Measurements from ENCODE around the gene CHD1L. TPM values are rescaled to one million over a fixed set of nuclear protein-coding genes. Genes with fewer than 3 reads are reported as not detected.
"Not testable (repeated sequence)": the region's sequence is repeated elsewhere in the genome, so short reads cannot be mapped to it uniquely, and the experiment has no call there.

Gene CHD1L
- 10 to 100 TPM; 33.8 to 40.0 (median 34.5) TPM for total RNA-seq
- long read RNA-seq, donor 1, transcript CHD1L-202 (23 exons, 2,967 nt): major isoform, 36 of 55 reads
- long read RNA-seq, donor 1, partial matches to known transcripts: 1 of 55 reads
- long read RNA-seq, donor 1, other reads (novel, unspliced or antisense): 17 of 55 reads
- long read RNA-seq, donor 2, transcript CHD1L-202 (23 exons, 2,967 nt): major isoform, 8 of 19 reads
- long read RNA-seq, donor 2, partial matches to known transcripts: 7 of 19 reads
- long read RNA-seq, donor 2, other reads (novel, unspliced or antisense): 1 of 19 reads

DNA sequence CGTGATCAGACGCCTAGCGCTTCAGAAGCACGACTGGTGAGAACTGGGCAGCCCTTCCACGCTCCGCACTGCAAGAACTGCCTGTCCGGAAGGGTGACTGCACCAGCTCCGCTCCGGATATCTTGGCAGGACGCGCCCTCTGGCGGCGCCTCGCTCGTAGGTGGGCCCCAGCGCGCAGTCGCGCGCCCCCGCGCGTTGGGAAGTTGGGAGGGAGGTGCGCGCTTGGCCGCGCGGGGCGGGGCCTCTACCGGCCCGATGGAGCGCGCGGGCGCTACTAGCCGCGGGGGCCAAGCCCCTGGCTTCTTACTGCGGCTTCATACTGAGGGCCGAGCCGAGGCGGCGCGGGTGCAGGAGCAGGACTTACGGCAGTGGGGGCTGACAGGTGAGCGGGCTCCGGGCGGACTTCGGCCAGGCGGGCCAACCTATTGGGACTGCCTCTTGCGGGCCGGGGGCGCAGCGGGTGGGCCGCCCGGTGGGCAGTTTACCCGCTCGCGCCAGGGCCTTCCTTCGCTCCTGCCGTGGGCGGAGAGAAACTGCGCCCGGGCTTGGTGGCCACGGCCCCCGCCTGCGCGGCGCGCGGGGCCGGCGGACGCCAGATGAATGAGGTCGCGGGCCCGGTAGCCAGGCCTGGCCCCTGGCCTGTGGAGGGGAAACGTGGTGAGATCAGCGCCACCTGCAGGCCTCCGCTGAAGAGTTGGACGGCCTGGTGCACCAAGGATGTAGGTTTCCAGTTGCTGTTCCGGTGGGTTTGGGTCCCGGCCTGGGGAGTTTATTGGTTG, at the start of gene CHD1L:
CHD1L (plus strand) TSS at position 236 of the 779 bp plus-strand sequence; CDS start at position 256, 20 bp downstream.
- Histone ChIP-seq H3K9me3 (no peaks in the 10 kb centered on the region), H3K4me3 (peak within 1 kb of the TSS; percentile 88), H3K36me3 (ENCODE audit: low read depth) (no peaks in the 10 kb centered on the region), H3K4me1 (ENCODE audit: low read depth) (peaks cover 22% of the 10 kb centered on the region)
- ATAC-seq: peak; percentile 96
- TF ChIP-seq CTCF (IDR thresholded peaks at IDR 0.05): peak; percentile 84
- peak; percentile 97 to 99 (median 99) for DNase-seq
- intact Hi-C loops (cut with DNase I, micrococcal nuclease): loop anchor here (2.0 to 5.0 kb wide), 2 partner anchors 70 kb away; partner anchors contain the start of gene PRKAB2 (in 2 of the 2)

DNA sequence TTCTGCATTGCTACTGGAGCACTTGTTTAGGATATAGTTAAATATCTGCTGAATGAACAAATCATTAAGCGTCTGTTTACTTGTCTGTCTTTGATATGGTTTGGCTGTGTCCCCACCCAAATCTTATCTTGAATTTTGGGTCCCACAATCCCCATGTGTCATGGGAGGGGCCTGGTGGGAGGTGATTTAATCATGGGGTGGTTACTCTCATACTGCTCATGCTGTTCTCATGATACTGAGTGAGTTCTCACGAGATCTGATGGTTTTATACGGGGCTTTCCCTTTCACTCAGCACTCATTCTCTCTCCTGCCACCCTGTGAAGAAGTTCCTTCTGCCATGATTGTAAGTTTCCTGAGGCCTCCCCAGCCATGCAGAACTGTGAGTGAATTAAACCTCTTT, 45.2 kb upstream of the CHD1L start:
- not testable (repeated sequence) for DNase-seq

DNA sequence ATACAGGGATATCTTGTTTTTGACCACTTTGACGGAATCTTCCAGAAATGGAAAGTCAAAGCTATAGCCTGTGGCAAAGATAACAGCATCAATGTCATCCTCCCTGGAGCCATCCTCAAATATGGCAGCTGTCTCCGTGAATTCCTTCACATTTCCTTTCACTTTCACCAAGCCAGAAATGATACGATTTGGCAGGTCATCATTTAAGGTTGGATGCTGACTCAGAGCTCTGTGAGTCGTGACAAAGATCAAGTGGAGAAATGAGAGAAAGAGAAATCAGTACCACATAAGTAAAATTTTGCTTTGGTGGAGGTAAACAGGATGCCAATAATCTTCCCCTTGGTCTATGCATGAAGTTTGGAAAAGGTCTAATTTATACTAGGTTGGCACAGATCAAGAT, 41.2 kb upstream of the CHD1L start:
- Histone ChIP-seq H3K4me3 (no peak overlapping the region), H3K9me3 (no peaks in the 10 kb centered on the region), H3K36me3 (ENCODE audit: low read depth) (no peaks in the 10 kb centered on the region), H3K4me1 (ENCODE audit: low read depth) (peaks cover 3% of the 10 kb centered on the region)
- DNase-seq (no peak), ATAC-seq (no peak)
- no peak for TF ChIP-seq CTCF (IDR thresholded peaks at IDR 0.05)
- intact Hi-C loops (cut with DNase I, micrococcal nuclease): no loop called here

More for the DNA sequence above, 45.2 kb upstream of the CHD1L start:
- intact Hi-C loops (cut with DNase I, micrococcal nuclease); H3K4me1 ChIP-seq (ENCODE audit: low read depth); ATAC-seq; H3K36me3 ChIP-seq (ENCODE audit: low read depth); H3K4me3 ChIP-seq; H3K9me3 ChIP-seq: not testable (repeated sequence)

DNA sequence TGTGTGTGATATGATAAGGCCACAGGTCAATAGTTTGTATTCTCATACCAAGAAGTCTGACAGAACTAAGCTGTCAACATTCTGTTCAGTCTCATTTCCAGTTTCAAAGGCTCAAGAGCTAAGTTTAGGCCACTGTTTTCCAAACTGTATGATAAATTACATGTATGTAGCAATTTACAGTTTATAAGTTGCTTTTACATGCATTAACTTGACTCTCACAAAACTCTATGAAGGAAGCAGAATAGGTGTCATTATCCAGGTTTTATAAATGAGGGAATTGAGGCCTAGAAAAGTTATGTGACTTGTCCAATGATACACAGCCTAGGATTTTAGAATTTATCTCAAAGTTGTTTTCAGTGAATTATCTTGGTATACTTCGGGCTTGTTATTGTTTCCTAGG, 40.7 kb upstream of the CHD1L start:
- Histone ChIP-seq H3K4me3 (no peak overlapping the region), H3K36me3 (ENCODE audit: low read depth) (no peaks in the 10 kb centered on the region), H3K9me3 (no peaks in the 10 kb centered on the region), H3K4me1 (ENCODE audit: low read depth) (peaks cover 3% of the 10 kb centered on the region)
- intact Hi-C loops (cut with DNase I, micrococcal nuclease): no loop called here
- DNase-seq (no peak), ATAC-seq (no peak)
- TF ChIP-seq CTCF (IDR thresholded peaks at IDR 0.05): no peak

DNA sequence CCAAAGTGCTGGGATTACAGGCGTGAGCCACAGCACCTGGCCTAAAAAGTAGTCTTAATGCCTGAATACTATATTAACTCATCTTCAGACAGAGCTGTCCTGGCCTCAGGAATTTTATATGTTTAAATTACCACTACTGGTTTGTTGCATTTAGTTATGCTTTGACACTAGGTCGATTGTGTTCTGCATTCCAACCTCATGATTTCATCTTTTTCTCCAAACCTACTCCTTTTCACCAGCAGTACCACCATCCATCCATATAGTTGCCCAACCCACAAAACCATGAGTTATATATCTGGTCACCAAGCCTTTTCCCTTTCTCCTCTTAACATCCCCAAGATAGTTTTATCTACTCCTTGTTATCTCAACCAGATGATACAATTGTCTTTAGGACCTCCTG, 39.9 kb upstream of the CHD1L start:
- DNase-seq: no peak

More for the DNA sequence above, 39.9 kb upstream of the CHD1L start:
- ATAC-seq: no peak
- intact Hi-C loops (cut with DNase I, micrococcal nuclease): no loop called here
- TF ChIP-seq CTCF (IDR thresholded peaks at IDR 0.05): no peak
- Histone ChIP-seq H3K36me3 (ENCODE audit: low read depth) (no peaks in the 10 kb centered on the region), H3K4me1 (ENCODE audit: low read depth) (peaks cover 3% of the 10 kb centered on the region), H3K9me3 (no peaks in the 10 kb centered on the region), H3K4me3 (no peak overlapping the region)
